H1 (cell line): Measurements from ENCODE around the gene PDE9A.

Source experiments
- FOSL1 ChIP-seq: IDR thresholded peaks from 2 replicates; pipeline ENCODE4 v1.6.1; 2011; ENCODE audit warnings: mild to moderate bottlenecking, low read depth, low read length, moderate library complexity; ENCODE audit not compliant: insufficient read depth
- HDAC2 ChIP-seq, 2 experiments: fragments of 300-600 bp in 1 of 2; sonication (generic) in 1 of 2; IDR thresholded peaks; 2 replicates each; pipeline ENCODE4 v1.6.1; 2011 to 2012; ENCODE audit warnings: low read depth in 2 of 2, low read length in 2 of 2, mild to moderate bottlenecking in 2 of 2, moderate library complexity in 2 of 2, borderline replicate concordance in 1 of 2, inconsistent platforms in 1 of 2
- POLR2A ChIP-seq, 2 experiments: IDR thresholded peaks; 1 replicate in 1 of 2; 2 replicates in 1 of 2; pipeline ENCODE4 v1.6.1; 2011; ENCODE audit warnings: low read depth in 2 of 2, low read length in 2 of 2, mild to moderate bottlenecking in 2 of 2; ENCODE audit errors: control extremely low read depth in 1 of 2
- POU5F1 ChIP-seq: IDR thresholded peaks from 2 replicates; pipeline ENCODE4 v1.6.1; 2011; ENCODE audit warnings: low read depth, mild to moderate bottlenecking, low read length, moderate library complexity
- RAD21 ChIP-seq, 2 experiments: IDR thresholded peaks in 1 of 2; conservative IDR thresholded peaks in 1 of 2; 2 replicates each; pipeline ENCODE4 v1.6.1; 2011; ENCODE audit warnings: low read depth in 2 of 2, low read length in 2 of 2, improper control_type of control experiment in 1 of 2, inconsistent platforms in 1 of 2, mild to moderate bottlenecking in 1 of 2, moderate library complexity in 1 of 2

DNA sequence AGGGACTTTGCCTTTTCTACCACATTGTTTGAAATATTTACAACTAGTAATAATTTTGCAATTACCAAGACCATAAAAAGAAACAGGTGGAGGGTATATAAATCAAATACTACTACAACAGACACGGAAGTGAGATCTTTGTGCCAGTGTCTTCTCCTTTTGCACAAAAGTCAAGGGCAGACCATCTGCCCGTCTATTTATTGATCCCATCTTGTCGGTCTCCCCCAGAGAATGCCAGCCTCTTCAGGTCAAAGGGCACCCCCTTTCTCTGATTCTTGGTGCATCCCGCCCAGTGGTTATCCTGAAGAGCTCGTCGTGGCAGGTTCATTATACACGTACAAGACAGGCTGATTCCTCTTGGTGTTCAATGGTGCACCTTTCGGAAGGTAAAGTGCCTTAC lies 4.8 kb upstream of the PDE9A start:
- no peak for TF ChIP-seq POLR2A (IDR thresholded peaks at IDR 0.05; ENCODE audit: control extremely low read depth in 1 of 2, low read depth in 2 of 2, low read length in 2 of 2)
- TF ChIP-seq HDAC2 (IDR thresholded peaks at IDR 0.05; ENCODE audit: borderline replicate concordance in 1 of 2, low read depth in 2 of 2, low read length in 2 of 2), result no peak
- TF ChIP-seq RAD21 (IDR thresholded peaks at IDR 0.05 in 1 of 2, conservative IDR thresholded peaks at IDR 0.05 in 1 of 2; ENCODE audit: low read depth in 2 of 2, low read length in 2 of 2), result no peak
- TF ChIP-seq FOSL1, result no peak
- no peak for TF ChIP-seq POU5F1
